Measurements from ENCODE around the gene ELOVL5.

DNA sequence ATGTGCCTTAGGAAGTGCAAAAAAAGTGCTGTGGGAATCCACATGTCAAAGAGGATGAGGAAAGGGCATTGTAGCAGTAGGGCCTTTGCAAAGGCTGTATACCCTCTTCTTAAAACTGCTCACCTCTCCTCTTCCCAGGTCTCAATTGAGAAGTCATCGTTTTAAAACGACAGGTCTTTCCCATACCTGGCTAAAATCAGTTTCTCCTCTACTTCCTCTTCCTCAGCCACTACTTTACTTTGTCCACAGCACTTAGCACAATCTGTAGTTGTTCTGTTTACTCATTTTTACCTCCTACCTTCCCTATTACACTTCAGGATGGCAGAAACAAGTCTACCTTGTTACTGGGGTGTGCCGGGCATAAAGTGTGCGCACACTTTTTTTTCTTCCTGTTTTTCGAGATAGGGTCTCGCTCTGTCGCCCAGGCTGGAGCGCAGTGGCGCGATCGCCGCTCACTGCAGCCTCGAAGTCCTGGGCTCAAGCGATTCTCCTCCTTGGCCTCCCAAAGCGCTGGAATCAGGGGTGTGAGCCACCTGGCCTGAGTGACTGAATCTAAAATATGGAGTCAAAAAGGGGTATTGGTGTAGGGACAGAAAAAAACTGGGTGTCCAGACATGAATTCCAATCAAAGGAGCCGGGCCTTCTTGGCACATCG lies 9.8 kb upstream of the ELOVL5 start:
- TF ChIP-seq FOXM1 (IDR thresholded peaks at IDR 0.05; ENCODE audit: borderline replicate concordance, low read depth) (no peak), TAF1 (IDR thresholded peaks at IDR 0.05; ENCODE audit: low read depth) (no peak), CEBPB (IDR thresholded peaks at IDR 0.05) (no peak), RAD21 (IDR thresholded peaks at IDR 0.05; ENCODE audit: low read depth) (no peak), TEAD4 (IDR thresholded peaks at IDR 0.05) (no peak), EP300 (IDR thresholded peaks at IDR 0.05; ENCODE audit: borderline replicate concordance) (no peak)
- TF ChIP-seq, protein P1, sequence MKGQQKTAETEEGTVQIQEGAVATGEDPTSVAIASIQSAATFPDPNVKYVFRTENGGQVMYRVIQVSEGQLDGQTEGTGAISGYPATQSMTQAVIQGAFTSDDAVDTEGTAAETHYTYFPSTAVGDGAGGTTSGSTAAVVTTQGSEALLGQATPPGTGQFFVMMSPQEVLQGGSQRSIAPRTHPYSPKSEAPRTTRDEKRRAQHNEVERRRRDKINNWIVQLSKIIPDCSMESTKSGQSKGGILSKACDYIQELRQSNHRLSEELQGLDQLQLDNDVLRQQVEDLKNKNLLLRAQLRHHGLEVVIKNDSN (IDR thresholded peaks at IDR 0.05), result no peak
- TF ChIP-seq, protein P2, sequence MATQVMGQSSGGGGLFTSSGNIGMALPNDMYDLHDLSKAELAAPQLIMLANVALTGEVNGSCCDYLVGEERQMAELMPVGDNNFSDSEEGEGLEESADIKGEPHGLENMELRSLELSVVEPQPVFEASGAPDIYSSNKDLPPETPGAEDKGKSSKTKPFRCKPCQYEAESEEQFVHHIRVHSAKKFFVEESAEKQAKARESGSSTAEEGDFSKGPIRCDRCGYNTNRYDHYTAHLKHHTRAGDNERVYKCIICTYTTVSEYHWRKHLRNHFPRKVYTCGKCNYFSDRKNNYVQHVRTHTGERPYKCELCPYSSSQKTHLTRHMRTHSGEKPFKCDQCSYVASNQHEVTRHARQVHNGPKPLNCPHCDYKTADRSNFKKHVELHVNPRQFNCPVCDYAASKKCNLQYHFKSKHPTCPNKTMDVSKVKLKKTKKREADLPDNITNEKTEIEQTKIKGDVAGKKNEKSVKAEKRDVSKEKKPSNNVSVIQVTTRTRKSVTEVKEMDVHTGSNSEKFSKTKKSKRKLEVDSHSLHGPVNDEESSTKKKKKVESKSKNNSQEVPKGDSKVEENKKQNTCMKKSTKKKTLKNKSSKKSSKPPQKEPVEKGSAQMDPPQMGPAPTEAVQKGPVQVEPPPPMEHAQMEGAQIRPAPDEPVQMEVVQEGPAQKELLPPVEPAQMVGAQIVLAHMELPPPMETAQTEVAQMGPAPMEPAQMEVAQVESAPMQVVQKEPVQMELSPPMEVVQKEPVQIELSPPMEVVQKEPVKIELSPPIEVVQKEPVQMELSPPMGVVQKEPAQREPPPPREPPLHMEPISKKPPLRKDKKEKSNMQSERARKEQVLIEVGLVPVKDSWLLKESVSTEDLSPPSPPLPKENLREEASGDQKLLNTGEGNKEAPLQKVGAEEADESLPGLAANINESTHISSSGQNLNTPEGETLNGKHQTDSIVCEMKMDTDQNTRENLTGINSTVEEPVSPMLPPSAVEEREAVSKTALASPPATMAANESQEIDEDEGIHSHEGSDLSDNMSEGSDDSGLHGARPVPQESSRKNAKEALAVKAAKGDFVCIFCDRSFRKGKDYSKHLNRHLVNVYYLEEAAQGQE (IDR thresholded peaks at IDR 0.05; ENCODE audit: low read depth), result no peak

Measured in Ishikawa (cell line).